GM18499 (cell line): Measurements from ENCODE around the gene PPIB.

Experiments
- ATAC-seq: cut with Tn5 transposase; IDR thresholded peaks from one replicate; pipeline ENCODE4 v1.9.1; 2021; ENCODE audit warnings: moderate number of reproducible peaks; ENCODE audit not compliant: insufficient read depth, unreplicated experiment

PPIB gene

GRCh38 chr15:64162869-64163658 lies at the start of gene PPIB:
PPIB (minus strand) TSS chr15:64163022; CDS start chr15:64162986, 36 bp downstream.
- ATAC-seq: peak; percentile 73

GRCh38 chr15:64211696-64212095 lies 48.9 kb upstream of the PPIB start:
- ATAC-seq: no peak

GRCh38 chr15:64210371-64210770 lies 47.5 kb upstream of the PPIB start:
- ATAC-seq: no peak

- no peak for ATAC-seq
Observed at GRCh38 chr15:64209680-64210334, 47.0 kb upstream of the PPIB start.

GRCh38 chr15:64205202-64205601 lies 42.4 kb upstream of the PPIB start:
- ATAC-seq: no peak

GRCh38 chr15:64197425-64197824 lies 34.6 kb upstream of the PPIB start:
- ATAC-seq: no peak

- ATAC-seq: no peak
Observed at GRCh38 chr15:64193971-64194370, 31.1 kb upstream of the PPIB start.

- ATAC-seq: no peak
Observed at GRCh38 chr15:64191971-64192830, 29.4 kb upstream of the PPIB start.

- no peak for ATAC-seq
Observed at GRCh38 chr15:64187396-64188191, 24.8 kb upstream of the PPIB start.

GRCh38 chr15:64185146-64185911 lies 22.5 kb upstream of the PPIB start:
- no peak for ATAC-seq

- no peak for ATAC-seq
Observed at GRCh38 chr15:64182859-64183370, 20.1 kb upstream of the PPIB start.

GRCh38 chr15:64180235-64180824 lies 17.5 kb upstream of the PPIB start:
- ATAC-seq: no peak

- no peak for ATAC-seq
Observed at GRCh38 chr15:64166102-64166890, 3.5 kb upstream of the PPIB start.

- no peak for ATAC-seq
Observed at GRCh38 chr15:64164436-64164835, 1.6 kb upstream of the PPIB start.

GRCh38 chr15:64163659-64164362 lies 989 bp upstream of the PPIB start:
- no peak for ATAC-seq

GRCh38 chr15:64162478-64162868 lies 349 bp downstream of the PPIB start:
- no peak for ATAC-seq

GRCh38 chr15:64161688-64162477 lies 939 bp downstream of the PPIB start:
- ATAC-seq: no peak
